Measurements from ENCODE around the gene ARR3. TPM values are rescaled to one million over a fixed set of nuclear protein-coding genes. Genes with fewer than 3 reads are reported as not detected.
"Not testable (repeated sequence)": the region's sequence is repeated elsewhere in the genome, so short reads cannot be mapped to it uniquely, and the experiment has no call there.

Gene ARR3
- total RNA-seq (2014; rRNA removed; shearing (Covaris generic)) = not detected in 2 replicates

DNA sequence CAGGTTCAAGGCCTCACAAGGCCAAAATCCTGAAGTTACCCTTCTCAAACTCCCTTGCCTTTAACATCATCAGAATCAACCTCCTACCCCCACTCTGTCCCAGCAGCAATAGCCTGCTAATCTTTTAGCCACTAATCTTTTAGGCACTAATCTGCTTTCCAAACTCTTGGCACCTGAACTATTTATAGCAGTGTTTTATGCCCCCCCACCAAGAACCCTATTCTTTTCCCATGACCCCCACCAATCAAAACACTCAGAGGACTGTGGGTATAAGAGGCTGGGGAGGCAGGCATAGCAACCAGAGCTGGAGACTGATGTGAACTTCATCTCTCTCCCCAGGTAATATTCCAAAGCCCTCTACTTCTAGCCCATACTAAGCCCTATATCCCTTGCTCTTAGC is at the start of gene ARR3:
Gene ARR3 (plus strand): TSS at position 301 of the 400 bp plus-strand sequence. CDS start 1,052 bp downstream, outside the sequence.
- no peak for DNase-seq (ENCODE audit: low spot score)

- peak; percentile 52 for DNase-seq (ENCODE audit: low spot score)
Observed at GRCh38 chrX:70219938-70220764, 48.0 kb upstream of the ARR3 start.

- no peak for DNase-seq (ENCODE audit: low spot score)
Observed at GRCh38 chrX:70226048-70226447, 42.1 kb upstream of the ARR3 start.

DNA sequence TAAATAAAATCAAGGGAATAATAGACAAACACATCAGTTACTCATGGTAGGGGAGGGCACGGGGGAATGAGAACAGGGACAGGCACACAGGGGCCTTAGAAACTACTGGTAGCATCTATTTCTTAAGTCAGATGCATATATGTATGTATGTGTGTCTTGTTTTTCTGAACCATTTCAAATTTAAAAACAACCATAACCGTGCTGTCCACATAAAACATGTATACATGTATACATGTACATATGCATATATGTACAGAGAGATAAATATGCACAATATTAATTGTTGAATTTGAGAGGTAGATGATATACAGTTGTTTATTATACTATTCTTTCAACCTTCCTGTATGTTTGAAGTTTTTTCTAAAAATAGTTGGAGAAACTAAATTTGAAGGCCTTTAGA is 41.4 kb upstream of the ARR3 start:
- DNase-seq (ENCODE audit: low spot score) = no peak

DNA sequence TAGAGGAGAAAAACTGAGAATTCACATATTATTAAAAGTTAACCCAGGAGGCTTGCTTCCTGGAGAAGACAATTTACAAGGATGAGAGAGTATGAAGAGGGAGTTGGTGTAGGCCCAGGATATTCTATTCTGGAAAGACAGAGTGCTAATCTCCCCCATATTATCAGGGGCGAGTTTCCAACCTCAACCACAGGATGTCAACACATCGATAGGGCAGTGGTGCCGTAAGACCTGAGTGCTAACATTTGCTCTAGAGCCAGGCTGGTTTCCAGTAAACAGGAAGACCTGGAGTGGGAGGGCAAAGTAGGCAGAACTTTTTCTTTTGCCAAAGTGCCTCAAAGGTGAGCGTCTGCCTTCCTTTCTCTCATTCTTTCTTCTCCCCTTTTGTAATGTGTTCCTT is 36.5 kb upstream of the ARR3 start:
- no peak for DNase-seq (ENCODE audit: low spot score)

GRCh38 chrX:70234355-70234754 is 33.8 kb upstream of the ARR3 start, which contains the start of gene AWAT1:
TSS of gene AWAT1 (plus strand) at chrX:70234655. CDS start at chrX:70234696, 41 bp downstream.
- no peak for DNase-seq (ENCODE audit: low spot score)

DNA sequence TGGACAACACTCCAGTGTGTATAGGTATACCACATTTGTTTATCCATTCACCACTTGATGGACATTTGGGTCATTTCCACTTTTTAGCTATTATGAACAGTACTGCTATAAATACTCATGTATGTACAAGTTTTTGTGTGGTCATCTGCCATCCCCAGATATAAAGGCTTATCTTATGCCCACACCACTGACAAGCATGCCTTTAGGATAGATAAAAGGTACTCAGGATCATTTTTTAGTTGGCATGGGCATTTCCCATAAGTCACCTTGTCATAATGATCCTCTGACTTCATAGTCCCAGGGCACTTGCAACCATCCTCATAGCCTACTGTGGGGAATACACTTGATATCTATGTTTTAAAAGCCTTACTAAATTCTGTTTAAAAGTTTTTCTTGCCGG is 27.4 kb upstream of the ARR3 start:
- DNase-seq (ENCODE audit: low spot score) = no peak

GRCh38 chrX:70241501-70241900 is 26.6 kb upstream of the ARR3 start:
- DNase-seq (ENCODE audit: low spot score) = no peak

GRCh38 chrX:70243601-70244000 is 24.5 kb upstream of the ARR3 start:
- DNase-seq (ENCODE audit: low spot score) = not testable (repeated sequence)

DNA sequence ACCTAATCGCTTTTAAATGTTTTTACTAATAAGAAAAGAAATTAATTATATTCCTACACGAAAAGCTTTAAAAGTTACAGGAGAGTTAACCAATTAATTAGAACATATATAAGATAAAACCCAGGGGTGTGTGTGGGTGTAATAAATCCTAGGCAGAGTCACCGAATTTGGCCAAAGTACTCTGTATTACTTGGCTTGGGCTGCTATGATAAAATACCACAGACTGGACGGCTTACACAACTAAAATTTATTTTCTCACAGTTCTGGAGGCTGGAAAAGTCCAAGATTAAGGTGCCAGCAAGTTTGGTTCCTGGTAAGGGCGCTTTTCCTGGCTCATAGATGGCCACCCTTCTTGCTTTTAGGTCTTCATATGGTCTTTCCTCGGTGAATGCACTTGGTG is 23.3 kb upstream of the ARR3 start:
- DNase-seq (ENCODE audit: low spot score) = no peak

DNA sequence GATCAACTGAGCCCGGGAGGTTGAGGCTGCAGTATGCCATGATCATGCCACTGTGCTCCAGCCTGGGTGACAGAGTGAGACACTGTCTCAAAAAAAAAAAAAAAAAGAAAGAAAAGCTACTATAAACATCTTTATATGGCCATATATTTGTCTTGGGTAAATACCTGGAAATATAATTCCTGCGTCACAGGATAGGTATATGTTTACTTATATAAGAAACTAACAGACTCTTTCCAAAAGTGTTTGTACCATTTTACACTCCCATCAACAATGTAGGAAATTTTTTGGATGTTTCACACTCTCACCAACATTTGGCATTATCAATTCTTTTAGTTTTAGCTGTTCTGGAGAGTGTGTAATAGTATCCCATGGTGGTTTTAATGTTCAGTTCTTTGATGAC is 20.9 kb upstream of the ARR3 start:
- no peak for DNase-seq (ENCODE audit: low spot score)

GRCh38 chrX:70252491-70252890 is 15.6 kb upstream of the ARR3 start:
- no peak for DNase-seq (ENCODE audit: low spot score)

- DNase-seq (ENCODE audit: low spot score) = peak; percentile 14
Observed at GRCh38 chrX:70253377-70254062, 14.6 kb upstream of the ARR3 start.

DNA sequence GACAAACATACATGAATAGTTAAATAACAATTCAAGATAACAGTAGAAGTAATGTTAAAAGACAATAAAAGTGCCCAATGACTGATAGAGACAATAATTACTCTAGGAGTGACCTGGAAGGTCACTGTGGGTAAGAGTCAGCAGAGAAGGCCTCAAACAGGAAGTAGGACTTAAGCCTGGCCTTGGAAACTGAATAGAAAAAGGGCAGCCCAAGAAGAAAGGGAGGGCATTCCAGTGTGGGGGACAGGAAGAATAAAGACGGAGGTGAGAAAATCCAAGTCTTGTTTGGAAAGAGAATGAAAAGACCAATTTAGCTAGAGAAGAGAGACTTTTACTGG is 14.1 kb upstream of the ARR3 start:
- DNase-seq (ENCODE audit: low spot score) = no peak

- DNase-seq (ENCODE audit: low spot score) = no peak
Observed at GRCh38 chrX:70254909-70255308, 13.2 kb upstream of the ARR3 start.

DNA sequence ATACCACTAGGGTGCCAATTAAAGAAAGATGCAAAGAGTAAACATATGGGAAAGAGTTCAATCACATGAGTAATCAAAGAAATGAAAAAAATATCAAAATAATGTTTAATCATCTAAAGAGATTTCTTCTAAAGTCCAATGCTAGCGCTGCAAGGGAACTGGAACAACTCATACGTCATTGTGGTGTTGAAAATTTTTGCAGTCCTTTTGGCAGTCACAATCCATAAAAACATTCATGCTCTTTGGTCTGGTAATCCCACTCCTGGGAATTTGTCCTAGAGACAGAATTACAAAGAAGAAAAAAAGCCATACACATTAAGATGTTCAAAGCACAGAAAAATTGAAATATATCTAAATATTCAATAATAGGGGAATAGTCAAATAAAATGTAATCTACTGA is 12.7 kb upstream of the ARR3 start:
- no peak for DNase-seq (ENCODE audit: low spot score)

GRCh38 chrX:70257423-70258288 is 10.5 kb upstream of the ARR3 start:
- DNase-seq (ENCODE audit: low spot score) = no peak

DNA sequence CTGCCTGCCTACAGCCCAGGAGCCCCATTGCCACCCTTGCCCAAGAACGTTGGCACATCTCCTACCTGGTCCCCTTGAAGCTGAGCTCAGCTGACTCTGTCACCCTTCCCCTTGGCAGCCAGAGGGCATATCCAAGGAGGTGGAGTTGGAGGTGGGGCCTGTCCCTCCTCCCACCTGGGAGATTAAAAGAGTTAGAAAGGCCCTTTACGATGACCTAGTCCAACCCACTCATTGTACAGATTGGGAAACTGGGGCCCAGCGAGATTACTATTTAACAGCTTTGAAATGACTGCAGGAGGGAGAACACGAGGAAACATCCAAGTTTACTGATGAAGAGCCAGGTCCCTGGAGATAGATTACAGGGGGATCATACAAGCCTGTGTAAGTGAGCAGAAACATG is 8.0 kb upstream of the ARR3 start, which contains the start of gene P2RY4:
Gene P2RY4 (minus strand): TSS at position 101 of the 400 bp plus-strand sequence. CDS start 580 bp downstream, outside the sequence.
- DNase-seq (ENCODE audit: low spot score) = no peak

GRCh38 chrX:70262952-70263567 is 5.1 kb upstream of the ARR3 start:
- DNase-seq (ENCODE audit: low spot score) = peak; percentile 36

DNA sequence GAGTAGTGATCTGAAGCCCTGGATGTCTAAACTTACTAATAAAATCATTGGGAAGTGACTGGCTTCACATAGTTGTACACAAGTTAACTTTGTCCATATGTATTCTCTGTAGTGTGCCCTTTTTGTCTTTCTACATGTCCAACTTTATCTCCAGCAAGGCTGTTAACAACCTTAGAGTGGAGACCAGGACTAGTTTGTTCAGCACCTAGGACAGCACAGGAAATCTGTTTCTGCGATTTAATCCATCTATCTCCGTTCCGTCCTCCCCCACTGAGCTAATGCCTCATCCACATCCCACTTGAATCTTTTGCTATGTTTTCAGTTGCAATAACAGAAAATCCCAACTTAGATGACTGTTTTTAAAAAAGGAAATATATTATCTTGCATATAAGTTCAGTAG is 3.4 kb upstream of the ARR3 start:
- no peak for DNase-seq (ENCODE audit: low spot score)

DNA sequence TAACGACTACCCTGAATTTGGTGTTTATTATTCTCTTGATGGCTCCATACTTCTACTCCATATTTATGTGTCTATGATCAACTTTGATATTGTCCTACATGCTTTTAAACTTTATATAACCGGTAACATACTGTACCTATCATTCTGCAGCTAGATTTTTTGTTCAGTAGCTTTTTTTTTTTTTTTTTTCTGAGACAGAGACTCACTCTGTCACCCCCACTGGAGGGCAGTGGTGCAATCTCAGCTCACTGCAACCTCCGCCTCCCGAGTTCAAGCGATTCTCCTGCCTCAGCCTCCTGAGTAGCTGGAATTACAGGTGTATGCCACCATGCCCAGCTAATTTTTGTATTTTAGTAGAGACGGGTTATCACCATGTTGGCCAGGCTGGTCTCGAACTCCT is 5.9 kb downstream of the ARR3 start:
- DNase-seq (ENCODE audit: low spot score) = not testable (repeated sequence)

- no peak for DNase-seq (ENCODE audit: low spot score)
Observed at GRCh38 chrX:70279081-70279480, 10.9 kb downstream of the ARR3 start.

Measured in A172 (cell line).